HepG2 (cell line): ENCODE data around the gene DNAH8. TPM values are rescaled to one million over a fixed set of nuclear protein-coding genes. Genes with fewer than 3 reads are reported as not detected.

ENCODE experiments used
- CEBPB ChIP-seq: IDR thresholded peaks from 2 replicates; pipeline ENCODE4 v1.6.1; 2011; ENCODE audit warnings: low read depth, low read length, improper control_type of control experiment, borderline replicate concordance
- DMTF1 ChIP-seq: sonication (generic); formaldehyde crosslinking; IDR thresholded peaks from 2 replicates; pipeline ENCODE4 v1.4.0; 2020; ENCODE audit warnings: mild to moderate bottlenecking, missing genetic modification reagents
- GRHL1 ChIP-seq: sonication (generic); formaldehyde crosslinking; conservative IDR thresholded peaks from 2 replicates; pipeline ENCODE4 v1.8.0; 2022; ENCODE audit warnings: missing genetic modification reagents
- HDAC2 ChIP-seq: sonication (generic); formaldehyde crosslinking; IDR thresholded peaks from 2 replicates; pipeline ENCODE4 v1.4.0; 2020; ENCODE audit warnings: missing genetic modification reagents
- PAWR ChIP-seq: sonication (generic); formaldehyde crosslinking; IDR thresholded peaks from 2 replicates; pipeline ENCODE4 v1.4.0; 2020; ENCODE audit warnings: missing genetic modification reagents, mild to moderate bottlenecking, borderline replicate concordance
- ZNF607 ChIP-seq: sonication (generic); formaldehyde crosslinking; IDR thresholded peaks from 2 replicates; pipeline ENCODE4 v1.5.1; 2020; ENCODE audit warnings: missing genetic modification reagents, mild to moderate bottlenecking, borderline replicate concordance
- polyA plus RNA-seq, 8 experiments: library from polyadenylated mRNA; depleted of rRNA in 3 of 8; stranded (reverse) in 7 of 8; unstranded in 1 of 8; fragments of >200 nt; fragmentation: Illumina TruSeq in 4 of 8; extraction: Trizol in 4 of 8; gene quantifications; 2 replicates each; pipeline versions ENCODE4 v1.2.1 to v1.2.3, GENCODE V29; 2011 to 2016; ENCODE audit warnings: low read depth in 4 of 8, missing spikeins in 1 of 8, mixed read lengths in 1 of 8; ENCODE audit not compliant: insufficient read depth in 1 of 8
- total RNA-seq, 5 experiments: library from RNA; depleted of rRNA; stranded (reverse); fragments of >200 nt; fragmentation: Illumina TruSeq; extraction: Trizol; gene quantifications; 2 replicates each; pipeline ENCODE4 v1.2.3, GENCODE V29; 2016; ENCODE audit warnings: low read depth in 1 of 5
- TF ChIP-seq, protein P1 (sequence below): sonication (generic); formaldehyde crosslinking; IDR thresholded peaks from 2 replicates; pipeline ENCODE4 v1.8.1; 2022; ENCODE audit warnings: low read depth, mild to moderate bottlenecking, missing genetic modification reagents

Gene DNAH8
- total and polyA plus RNA-seq, 2 of the 13 experiments (the other 11 are each of a cell fraction or from before 2014, with no cell fraction given) = not detected

GRCh38 chr6:39053016-39053624 is 338.0 kb downstream of the DNAH8 start (continued):
- TF ChIP-seq DMTF1 (CRISPR knock-in tag) = no peak
- TF ChIP-seq CEBPB = no peak
- TF ChIP-seq GRHL1 (CRISPR knock-in tag) = no peak
- TF ChIP-seq HDAC2 = no peak
- TF ChIP-seq PAWR (CRISPR knock-in tag) = no peak
- TF ChIP-seq ZNF607 = no peak
- TF ChIP-seq, protein P1, sequence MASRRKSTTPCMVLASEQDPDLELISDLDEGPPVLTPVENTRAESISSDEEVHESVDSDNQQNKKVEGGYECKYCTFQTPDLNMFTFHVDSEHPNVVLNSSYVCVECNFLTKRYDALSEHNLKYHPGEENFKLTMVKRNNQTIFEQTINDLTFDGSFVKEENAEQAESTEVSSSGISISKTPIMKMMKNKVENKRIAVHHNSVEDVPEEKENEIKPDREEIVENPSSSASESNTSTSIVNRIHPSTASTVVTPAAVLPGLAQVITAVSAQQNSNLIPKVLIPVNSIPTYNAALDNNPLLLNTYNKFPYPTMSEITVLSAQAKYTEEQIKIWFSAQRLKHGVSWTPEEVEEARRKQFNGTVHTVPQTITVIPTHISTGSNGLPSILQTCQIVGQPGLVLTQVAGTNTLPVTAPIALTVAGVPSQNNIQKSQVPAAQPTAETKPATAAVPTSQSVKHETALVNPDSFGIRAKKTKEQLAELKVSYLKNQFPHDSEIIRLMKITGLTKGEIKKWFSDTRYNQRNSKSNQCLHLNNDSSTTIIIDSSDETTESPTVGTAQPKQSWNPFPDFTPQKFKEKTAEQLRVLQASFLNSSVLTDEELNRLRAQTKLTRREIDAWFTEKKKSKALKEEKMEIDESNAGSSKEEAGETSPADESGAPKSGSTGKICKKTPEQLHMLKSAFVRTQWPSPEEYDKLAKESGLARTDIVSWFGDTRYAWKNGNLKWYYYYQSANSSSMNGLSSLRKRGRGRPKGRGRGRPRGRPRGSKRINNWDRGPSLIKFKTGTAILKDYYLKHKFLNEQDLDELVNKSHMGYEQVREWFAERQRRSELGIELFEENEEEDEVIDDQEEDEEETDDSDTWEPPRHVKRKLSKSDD = no peak
